H9 (cell line): ENCODE measurements around the gene PSMD6. TPM values are rescaled to one million over a fixed set of nuclear protein-coding genes. Genes with fewer than 3 reads are reported as not detected.

Experiments
- DNase-seq: peaks from one replicate; pipeline ENCODE4 v3.0.0-alpha.2; 2017
- H2AFZ ChIP-seq: one replicate; pipeline ENCODE4 v1.6.1; 2013; ENCODE audit warnings: mild to moderate bottlenecking, low read length, control low read depth, moderate library complexity
- H2AK5ac ChIP-seq: 2 replicates; pipeline ENCODE4 v1.6.1; 2013; ENCODE audit warnings: low read length, control low read depth, mixed read lengths; ENCODE audit not compliant: insufficient read length
- H2BK120ac ChIP-seq: one replicate; pipeline ENCODE4 v1.6.1; 2013; ENCODE audit warnings: low read depth, mild to moderate bottlenecking, low read length, control low read depth, inconsistent platforms; ENCODE audit not compliant: poor library complexity, severe bottlenecking
- H2BK12ac ChIP-seq: 2 replicates; pipeline ENCODE4 v1.6.1; 2013; ENCODE audit warnings: low read length, control low read depth, mixed read lengths, low read depth; ENCODE audit not compliant: insufficient read length
- H2BK15ac ChIP-seq: 2 replicates; pipeline ENCODE4 v1.6.1; 2013; ENCODE audit warnings: low read depth, low read length, control low read depth
- H2BK20ac ChIP-seq: one replicate; pipeline ENCODE4 v1.6.1; 2013; ENCODE audit warnings: low read depth, mild to moderate bottlenecking, low read length, control low read depth, inconsistent platforms; ENCODE audit not compliant: poor library complexity, severe bottlenecking
- H2BK5ac ChIP-seq: 2 replicates; pipeline ENCODE4 v1.6.1; 2013; ENCODE audit warnings: low read length, control low read depth, mixed read lengths; ENCODE audit not compliant: insufficient read length
- H3K14ac ChIP-seq: 2 replicates; pipeline ENCODE4 v1.6.1; 2013; ENCODE audit warnings: low read length, control low read depth; ENCODE audit not compliant: insufficient read depth
- H3K18ac ChIP-seq: 2 replicates; pipeline ENCODE4 v1.6.1; 2013; ENCODE audit warnings: low read depth, mild to moderate bottlenecking, mixed read lengths, low read length, control low read depth; ENCODE audit not compliant: insufficient read length
- H3K23ac ChIP-seq: 2 replicates; pipeline ENCODE4 v1.6.1; 2013; ENCODE audit warnings: low read length, control low read depth, mixed read lengths, low read depth; ENCODE audit not compliant: insufficient read length
- H3K23me2 ChIP-seq: 2 replicates; pipeline ENCODE4 v1.6.1; 2013; ENCODE audit warnings: low read depth, mild to moderate bottlenecking, mixed read lengths, low read length, control low read depth; ENCODE audit not compliant: insufficient read length, poor library complexity, severe bottlenecking
- H3K27ac ChIP-seq: 2 replicates; pipeline ENCODE4 v1.5.1; 2013; ENCODE audit warnings: low read length, control low read depth, mixed read lengths, low read depth; ENCODE audit not compliant: insufficient read length
- H3K27me3 ChIP-seq: 2 replicates; pipeline ENCODE4 v1.6.1; 2013; ENCODE audit warnings: low read length, control low read depth, inconsistent platforms; ENCODE audit not compliant: insufficient read depth
- H3K4ac ChIP-seq: 2 replicates; pipeline ENCODE4 v1.6.1; 2013; ENCODE audit warnings: low read depth, mild to moderate bottlenecking, control low read depth, inconsistent platforms, low read length, moderate library complexity
- H3K4me1 ChIP-seq: 2 replicates; pipeline ENCODE4 v1.6.1; 2013; ENCODE audit warnings: low read length, control low read depth, inconsistent platforms; ENCODE audit not compliant: insufficient read depth
- H3K4me2 ChIP-seq: 2 replicates; pipeline ENCODE4 v1.6.1; 2013; ENCODE audit warnings: low read length, control low read depth, mixed read lengths; ENCODE audit not compliant: insufficient read length, insufficient read depth
- H3K56ac ChIP-seq: 2 replicates; pipeline ENCODE4 v1.6.1; 2013; ENCODE audit warnings: low read depth, mild to moderate bottlenecking, mixed read lengths, low read length, control low read depth; ENCODE audit not compliant: insufficient read length
- H3K79me1 ChIP-seq: 2 replicates; pipeline ENCODE4 v1.6.1; 2013; ENCODE audit warnings: low read depth, mild to moderate bottlenecking, moderate library complexity, low read length, control low read depth, inconsistent platforms; ENCODE audit not compliant: insufficient read depth, poor library complexity, severe bottlenecking
- H3K79me2 ChIP-seq: 2 replicates; pipeline ENCODE4 v1.6.1; 2013; ENCODE audit warnings: low read length, control low read depth, inconsistent platforms; ENCODE audit not compliant: insufficient read depth
- H3K9ac ChIP-seq: 2 replicates; pipeline ENCODE4 v1.6.1; 2013; ENCODE audit warnings: low read length, control low read depth, mixed read lengths; ENCODE audit not compliant: insufficient read length; ENCODE audit errors: extremely low read depth
- H3K9me3 ChIP-seq: one replicate; pipeline ENCODE4 v1.6.1; 2013; ENCODE audit warnings: low read depth, low read length, inconsistent platforms; ENCODE audit not compliant: control insufficient read depth
- H3T11ph ChIP-seq: one replicate; pipeline ENCODE4 v1.6.1; 2013; ENCODE audit warnings: mild to moderate bottlenecking, low read length, control low read depth, inconsistent platforms
- H4K20me1 ChIP-seq: one replicate; pipeline ENCODE4 v1.6.1; 2013; ENCODE audit not compliant: control insufficient read depth, insufficient read length, insufficient read depth
- H4K5ac ChIP-seq: 2 replicates; pipeline ENCODE4 v1.6.1; 2013; ENCODE audit warnings: low read depth, mild to moderate bottlenecking, mixed read lengths, low read length, control low read depth; ENCODE audit not compliant: insufficient read length
- H4K8ac ChIP-seq: replicated peaks from 2 replicates; pipeline ENCODE4 v1.6.1; 2013; ENCODE audit warnings: low read length, control low read depth, mixed read lengths, low read depth; ENCODE audit not compliant: insufficient read length
- H4K91ac ChIP-seq: 2 replicates; pipeline ENCODE4 v1.6.1; 2013; ENCODE audit warnings: low read depth, mild to moderate bottlenecking, moderate library complexity, mixed read lengths, low read length, control low read depth; ENCODE audit not compliant: insufficient read length
- H3K27ac Mint-ChIP-seq, 3 experiments: 2 replicates in 2 of 3; 3 replicates in 1 of 3; pipeline ENCODE4 v1.8.0; 2020 to 2021; ENCODE audit warnings: mixed read lengths in 3 of 3, mild to moderate bottlenecking in 1 of 3, moderate library complexity in 1 of 3
- H3K27me3 Mint-ChIP-seq: 2 replicates; pipeline ENCODE4 v1.8.0; 2021; ENCODE audit warnings: low read depth, mild to moderate bottlenecking, moderate library complexity, mixed read lengths
- H3K36me3 Mint-ChIP-seq, 3 experiments: 2 replicates in 2 of 3; 3 replicates in 1 of 3; pipeline ENCODE4 v1.8.0; 2020 to 2021; ENCODE audit warnings: low read depth in 3 of 3, mixed read lengths in 3 of 3; ENCODE audit not compliant: insufficient read depth in 1 of 3
- H3K4me1 Mint-ChIP-seq, 2 experiments: 2 replicates each; pipeline ENCODE4 v1.8.0; 2020; ENCODE audit warnings: mixed read lengths in 2 of 2
- H3K4me3 Mint-ChIP-seq, 2 experiments: 2 replicates in 1 of 2; 3 replicates in 1 of 2; pipeline ENCODE4 v1.8.0; 2020 to 2021; ENCODE audit warnings: mild to moderate bottlenecking in 2 of 2, mixed read lengths in 2 of 2, moderate library complexity in 1 of 2
- H3K9me3 Mint-ChIP-seq, 2 experiments: 2 replicates in 1 of 2; 3 replicates in 1 of 2; pipeline ENCODE4 v1.8.0; 2020; ENCODE audit warnings: mild to moderate bottlenecking in 2 of 2, mixed read lengths in 2 of 2, moderate library complexity in 1 of 2
- CTCF ChIP-seq: fragments of 200-600 bp; sonication (generic); conservative IDR thresholded peaks from 3 replicates; pipeline ENCODE4 v1.8.0; 2021; ENCODE audit warnings: antibody characterized with exemption, mild to moderate bottlenecking
- WGBS: extraction: QIAGEN DNeasy Blood & Tissue Kit; methylation state at CpG from one replicate; pipeline ENCODE4 v1.1.7; 2013; ENCODE audit warnings: missing lambda C conversion rate, low lambda C conversion rate, mixed read lengths; ENCODE audit not compliant: insufficient read length; ENCODE audit errors: extremely low coverage; 5-methylcytosine and 5-hydroxymethylcytosine counted together
- total RNA-seq: library from RNA; stranded (reverse); gene quantifications from 2 replicates; pipeline ENCODE4 v1.2.1, GENCODE V29; 2021

The PSMD6 gene
- total RNA-seq, 1 experiment from 2014 or later, result 112 TPM

- Histone ChIP-seq H2AFZ (no peak overlapping the region), H3K9ac (no peak overlapping the region), H2BK12ac (no peak overlapping the region), H3K79me2 (no peaks in the 10 kb centered on the region), H3K9me3 (no peaks in the 10 kb centered on the region), H3K4ac (no peak overlapping the region), H3K27ac (no peak overlapping the region), H3K14ac (no peak overlapping the region), H3K23ac (no peak overlapping the region), H3K79me1 (no peaks in the 10 kb centered on the region), H3K27me3 (no peaks in the 10 kb centered on the region), H2BK120ac (no peak overlapping the region), H3K18ac (no peak overlapping the region), H2BK20ac (no peak overlapping the region), H2BK5ac (no peak overlapping the region), H3T11ph (no peak overlapping the region), H3K56ac (no peak overlapping the region), H4K5ac (no peak overlapping the region), H3K4me1 (peaks cover 14% of the 10 kb centered on the region; the same call in 1 of the 2 replicates), H2AK5ac (no peak overlapping the region), H4K91ac (no peak overlapping the region), H4K20me1 (no peaks in the 10 kb centered on the region), H4K8ac (no peak overlapping the region), H3K23me2 (no peaks in the 10 kb centered on the region), H2BK15ac (no peak overlapping the region), H3K4me2 (no peak overlapping the region)
- DNase-seq, result no peak
- Mint-ChIP-seq H3K36me3 (no peaks in the 10 kb centered on the region), H3K4me1 (peaks cover 48 to 49% of the 10 kb centered on the region in 2 experiments), H3K4me3 (no peak overlapping the region), H3K27me3 (peaks cover 5% of the 10 kb centered on the region), H3K9me3 (no peaks in the 10 kb centered on the region; a peak in 1 of 5 replicates), H3K27ac (peak overlapping the region in 1 of 3 experiments; percentile 88; a peak in 2 of 7 replicates)
- no CpG with 5 or more reads among the region's 3 CpGs for WGBS
- TF ChIP-seq CTCF, result no peak
Observed at GRCh38 chr3:64049136-64049535, 25.8 kb upstream of the PSMD6 start.
